H1 (cell line): Measurements from ENCODE around the gene MAP4K4. TPM values are rescaled to one million over a fixed set of nuclear protein-coding genes. Genes with fewer than 3 reads are reported as not detected.

ENCODE experiments used
- CTCF ChIA-PET: fragments of 300-600 bp; sonication (Branson Sonifier 250); formaldehyde crosslinking; loops from one replicate; lab custom pipeline; 2021; ENCODE audit not compliant: partially characterized antibody; lab: Charles Lee
- POLR2A ChIA-PET: fragments of 300-600 bp; sonication (Branson Sonifier 250); formaldehyde crosslinking; loops from one replicate; lab custom pipeline; 2021; ENCODE audit warnings: inconsistent platforms; ENCODE audit not compliant: partially characterized antibody; lab: Charles Lee
- DNase-seq, 2 experiments: peaks; one replicate each; pipeline versions ENCODE4 v3.0.0 to v3.0.0-alpha.2; 2010 to 2022; ENCODE audit warnings: low spot score in 2 of 2, low read depth in 1 of 2, mixed read lengths in 1 of 2
- FAIRE-seq: peaks from 2 replicates; lab custom pipeline; 2011; peaks lifted over from hg19 to GRCh38; lab: Jason Lieb, UNC
- H2AFZ ChIP-seq: 2 replicates; pipeline ENCODE4 v1.8.1; 2012; ENCODE audit warnings: low read length, inconsistent platforms
- H2AK5ac ChIP-seq: 2 replicates; pipeline ENCODE4 v1.6.1; 2013; ENCODE audit warnings: low read depth, low read length
- H2BK120ac ChIP-seq: replicated peaks from 2 replicates; pipeline ENCODE3; 2013; ENCODE audit warnings: low read depth, low read length, inconsistent platforms
- H2BK12ac ChIP-seq: 2 replicates; pipeline ENCODE4 v1.6.1; 2013; ENCODE audit warnings: low read depth, low read length
- H2BK15ac ChIP-seq: 2 replicates; pipeline ENCODE4 v1.6.1; 2013; ENCODE audit warnings: low read length
- H2BK20ac ChIP-seq: 2 replicates; pipeline ENCODE4 v1.6.1; 2013; ENCODE audit warnings: low read length
- H2BK5ac ChIP-seq: 2 replicates; pipeline ENCODE4 v1.6.1; 2013; ENCODE audit warnings: low read depth, low read length
- H3K14ac ChIP-seq: 2 replicates; pipeline ENCODE4 v1.6.1; 2013; ENCODE audit warnings: inconsistent platforms; ENCODE audit not compliant: insufficient read length
- H3K18ac ChIP-seq: 2 replicates; pipeline ENCODE4 v1.6.1; 2013; ENCODE audit warnings: low read length; ENCODE audit errors: extremely low read depth
- H3K23ac ChIP-seq: 2 replicates; pipeline ENCODE4 v1.6.1; 2013; ENCODE audit warnings: inconsistent platforms; ENCODE audit not compliant: insufficient read length
- H3K23me2 ChIP-seq: 2 replicates; pipeline ENCODE4 v1.6.1; 2013; ENCODE audit warnings: low read depth, low read length
- H3K27ac ChIP-seq: 2 replicates; pipeline ENCODE4 v1.6.1; 2011; ENCODE audit warnings: low read depth, low read length, inconsistent platforms
- H3K27me3 ChIP-seq, 4 experiments: replicated peaks in 1 of 4; 1 replicate in 1 of 4; 2 replicates in 3 of 4; pipeline versions ENCODE4 v1.6.1 to v1.8.1; 2011 to 2013; ENCODE audit warnings: low read length in 3 of 4, mild to moderate bottlenecking in 3 of 4, inconsistent platforms in 2 of 4, mixed read lengths in 2 of 4, moderate library complexity in 1 of 4; ENCODE audit not compliant: control insufficient read depth in 3 of 4, insufficient read depth in 3 of 4; ENCODE audit errors: extremely low read depth in 1 of 4
- H3K36me3 ChIP-seq, 4 experiments: 2 replicates each; pipeline versions ENCODE4 v1.6.1 to v1.8.1; 2011 to 2013; ENCODE audit warnings: mild to moderate bottlenecking in 4 of 4, low read length in 3 of 4, moderate library complexity in 2 of 4, control low read depth in 1 of 4, inconsistent platforms in 1 of 4; ENCODE audit not compliant: insufficient read depth in 4 of 4, control insufficient read depth in 2 of 4
- H3K4ac ChIP-seq: replicated peaks from 2 replicates; pipeline ENCODE3; 2013; ENCODE audit warnings: low read length, low read depth, mixed read lengths, inconsistent platforms; ENCODE audit not compliant: insufficient read length
- H3K4me1 ChIP-seq, 4 experiments: replicated peaks in 1 of 4; 1 replicate in 1 of 4; 2 replicates in 3 of 4; pipeline versions ENCODE4 v1.6.1 to v1.8.1; 2011 to 2013; ENCODE audit warnings: low read length in 3 of 4, inconsistent platforms in 2 of 4, mixed read lengths in 1 of 4; ENCODE audit not compliant: insufficient read depth in 4 of 4, control insufficient read depth in 3 of 4
- H3K4me2 ChIP-seq, 2 experiments: 2 replicates each; pipeline versions ENCODE4 v1.6.1 to v1.8.1; 2011 to 2013; ENCODE audit warnings: low read depth in 2 of 2, low read length in 2 of 2, control low read depth in 1 of 2, inconsistent platforms in 1 of 2, mild to moderate bottlenecking in 1 of 2; ENCODE audit not compliant: insufficient read depth in 1 of 2
- H3K4me3 ChIP-seq, 4 experiments: fragments of 200-600, 300-600 bp in 1 of 4; sonication (generic), shearing (Covaris generic), sonication (Bioruptor Twin) in 1 of 4; 2 replicates each; pipeline versions ENCODE4 v1.5.1 to v1.8.1; 2011 to 2016; ENCODE audit warnings: low read length in 4 of 4, low read depth in 3 of 4, control low read depth in 2 of 4, inconsistent platforms in 2 of 4, mild to moderate bottlenecking in 2 of 4, mixed read lengths in 1 of 4, moderate library complexity in 1 of 4; ENCODE audit not compliant: insufficient read depth in 2 of 4; ENCODE audit errors: extremely low read depth in 1 of 4
- H3K56ac ChIP-seq: replicated peaks from 2 replicates; pipeline ENCODE3; 2013; ENCODE audit warnings: low read depth, mild to moderate bottlenecking, mixed read lengths, low read length, inconsistent platforms; ENCODE audit not compliant: insufficient read length
- H3K79me1 ChIP-seq: 2 replicates; pipeline ENCODE4 v1.6.1; 2013; ENCODE audit warnings: low read depth, low read length, control low read depth
- H3K79me2 ChIP-seq, 2 experiments: 2 replicates each; pipeline versions ENCODE4 v1.6.1 to v1.8.1; 2012 to 2013; ENCODE audit warnings: low read length in 2 of 2, mild to moderate bottlenecking in 2 of 2, inconsistent platforms in 1 of 2; ENCODE audit not compliant: insufficient read depth in 2 of 2, control insufficient read depth in 1 of 2
- H3K9ac ChIP-seq, 4 experiments: replicated peaks in 1 of 4; 1 replicate in 1 of 4; 2 replicates in 3 of 4; pipeline versions ENCODE4 v1.6.1 to v1.8.1; 2011 to 2013; ENCODE audit warnings: low read depth in 3 of 4, low read length in 3 of 4, control low read depth in 2 of 4, mild to moderate bottlenecking in 2 of 4, moderate library complexity in 2 of 4, inconsistent platforms in 1 of 4; ENCODE audit errors: extremely low read depth in 1 of 4
- H3K9me3 ChIP-seq, 2 experiments: 2 replicates each; pipeline versions ENCODE4 v1.6.1 to v1.8.1; 2012 to 2013; ENCODE audit warnings: mild to moderate bottlenecking in 2 of 2, moderate library complexity in 2 of 2, control low read depth in 1 of 2, inconsistent platforms in 1 of 2, low read depth in 1 of 2, low read length in 1 of 2, mixed read lengths in 1 of 2; ENCODE audit not compliant: insufficient read depth in 2 of 2
- H4K20me1 ChIP-seq, 2 experiments: replicated peaks in 1 of 2; 2 replicates each; pipeline versions ENCODE3 to v1.8.1; 2011 to 2013; ENCODE audit warnings: inconsistent platforms in 2 of 2, low read length in 2 of 2, mild to moderate bottlenecking in 1 of 2; ENCODE audit not compliant: insufficient read depth in 2 of 2, control insufficient read depth in 1 of 2
- H4K5ac ChIP-seq: 2 replicates; pipeline ENCODE4 v1.6.1; 2013; ENCODE audit warnings: low read length, low read depth, mixed read lengths, inconsistent platforms; ENCODE audit not compliant: insufficient read length
- H4K8ac ChIP-seq: 2 replicates; pipeline ENCODE4 v1.8.0; 2013; ENCODE audit warnings: mild to moderate bottlenecking, moderate library complexity, low read length, inconsistent platforms; ENCODE audit not compliant: insufficient read depth; ENCODE audit errors: extremely low read depth
- H4K91ac ChIP-seq: replicated peaks from 2 replicates; pipeline ENCODE3; 2013; ENCODE audit warnings: low read length, mixed read lengths, inconsistent platforms; ENCODE audit not compliant: insufficient read length
- SP2 ChIP-seq: IDR thresholded peaks from 2 replicates; pipeline ENCODE4 v1.6.1; 2012; ENCODE audit warnings: mild to moderate bottlenecking, low read length, inconsistent platforms
- WGBS, 2 experiments: shearing (Covaris generic) in 1 of 2; methylation state at CpG; one replicate each; pipeline versions ENCODE4 v1.1.6 to v1.1.7; 2013 to 2015; ENCODE audit warnings: low lambda C conversion rate in 2 of 2, mixed read lengths in 2 of 2, inconsistent platforms in 1 of 2, low coverage in 1 of 2, missing lambda C conversion rate in 1 of 2; ENCODE audit not compliant: insufficient replicate concordance in 2 of 2, insufficient coverage in 1 of 2, insufficient read length in 1 of 2; ENCODE audit errors: extremely low coverage in 1 of 2, missing lambda C conversion rate in 1 of 2; 5-methylcytosine and 5-hydroxymethylcytosine counted together
- polyA plus RNA-seq, 7 experiments: library from polyadenylated mRNA; depleted of rRNA in 3 of 7; stranded (reverse) in 5 of 7; unstranded in 2 of 7; fragments of >200 nt in 5 of 7; fragments of 200-250 nt in 2 of 7; gene quantifications; 1 replicate in 5 of 7; 2 replicates in 1 of 7; 4 replicates in 1 of 7; pipeline versions ENCODE4 v1.2.1 to v1.2.3, GENCODE V29; 2011 to 2013; ENCODE audit warnings: missing spikeins in 2 of 7, mixed read lengths in 2 of 7
- total RNA-seq: library from RNA; stranded (reverse); fragmentation: NEBNext Ultra II Directional; extraction: Animal tissue kit (Norgen Biotek cat#: 25700); gene quantifications from 2 replicates; pipeline ENCODE4 v1.2.1, GENCODE V29; 2021

Gene MAP4K4
- total and polyA plus RNA-seq, 2 of the 8 experiments (the other 6 are each of a cell fraction or from before 2014, with no cell fraction given) = 53.2 to 138 TPM

- POLR2A ChIA-PET = no interaction called here
- Histone ChIP-seq H3K4me2 (no peak overlapping the region), H4K20me1 (peaks cover 2 to 3% of the 10 kb centered on the region in 2 experiments), H2AFZ (no peak overlapping the region), H2AK5ac (no peak overlapping the region), H3K56ac (no peak overlapping the region), H2BK15ac (no peak overlapping the region), H2BK120ac (no peak overlapping the region), H3K79me2 (peaks cover 16 to 96% of the 10 kb centered on the region in 2 experiments), H3K23me2 (no peaks in the 10 kb centered on the region; the same call in 1 of the 2 replicates), H3K18ac (no peak overlapping the region), H3K36me3 (no peaks in the 10 kb centered on the region), H3K23ac (no peak overlapping the region), H2BK20ac (no peak overlapping the region), H3K14ac (no peak overlapping the region), H3K4me1 (peaks cover 0 to 21% (median 7%) of the 10 kb centered on the region in 4 experiments; a peak in 3 of 7 replicates), H3K9ac (no peak overlapping the region), H3K27ac (no peak overlapping the region), H4K91ac (no peak overlapping the region), H3K27me3 (no peaks in the 10 kb centered on the region), H4K5ac (no peak overlapping the region), H2BK12ac (no peak overlapping the region), H2BK5ac (no peak overlapping the region), H3K4ac (no peak overlapping the region), H3K79me1 (peaks cover 5% of the 10 kb centered on the region), H4K8ac (no peak overlapping the region), H3K4me3 (no peak overlapping the region), H3K9me3 (no peaks in the 10 kb centered on the region)
- 96% methylated on average over 3 of the region's 3 CpGs; no CpG with 5 or more reads in 1 of the 2 experiments for WGBS, 2 experiments
- CTCF ChIA-PET = interaction anchor here (1.3 to 3.4 kb wide), 4 partner anchors 10 to 51 kb away, joined by 3 to 19 read pairs (median 8); no protein-coding TSS in a partner anchor
- FAIRE-seq (no peak), DNase-seq (no peak)
- TF ChIP-seq SP2 = no peak
Measured at GRCh38 chr2:101815154-101815553, 117.6 kb downstream of the MAP4K4 start.
